BE2C (cell line): ENCODE measurements around the gene PARP3.

Experiments used
- DNase-seq: peaks from one replicate; pipeline ENCODE4 v3.0.0-alpha.2; 2020
- H3K27me3 ChIP-seq: fragments of 250-450 bp; sonication (Bioruptor Pico); 2 replicates; pipeline ENCODE4 v1.5.1; 2020; ENCODE audit warnings: mild to moderate bottlenecking
- H3K36me3 ChIP-seq: fragments of 250-450 bp; sonication (Bioruptor Pico); 2 replicates; pipeline ENCODE4 v1.5.1; 2020; ENCODE audit warnings: mild to moderate bottlenecking
- H3K4me1 ChIP-seq: fragments of 250-450 bp; sonication (Bioruptor Pico); 2 replicates; pipeline ENCODE4 v1.5.1; 2020
- H3K4me3 ChIP-seq: 2 replicates; pipeline ENCODE4 v1.5.1; 2011; ENCODE audit warnings: low read depth, low read length
- H3K9me3 ChIP-seq: fragments of 250-450 bp; sonication (Bioruptor Pico); 2 replicates; pipeline ENCODE4 v1.5.1; 2020
- TF ChIP-seq, protein P1 (sequence below): IDR thresholded peaks from 2 replicates; pipeline ENCODE4 v1.5.1; 2012; ENCODE audit warnings: mild to moderate bottlenecking, low read depth, low read length

PARP3 gene

DNA sequence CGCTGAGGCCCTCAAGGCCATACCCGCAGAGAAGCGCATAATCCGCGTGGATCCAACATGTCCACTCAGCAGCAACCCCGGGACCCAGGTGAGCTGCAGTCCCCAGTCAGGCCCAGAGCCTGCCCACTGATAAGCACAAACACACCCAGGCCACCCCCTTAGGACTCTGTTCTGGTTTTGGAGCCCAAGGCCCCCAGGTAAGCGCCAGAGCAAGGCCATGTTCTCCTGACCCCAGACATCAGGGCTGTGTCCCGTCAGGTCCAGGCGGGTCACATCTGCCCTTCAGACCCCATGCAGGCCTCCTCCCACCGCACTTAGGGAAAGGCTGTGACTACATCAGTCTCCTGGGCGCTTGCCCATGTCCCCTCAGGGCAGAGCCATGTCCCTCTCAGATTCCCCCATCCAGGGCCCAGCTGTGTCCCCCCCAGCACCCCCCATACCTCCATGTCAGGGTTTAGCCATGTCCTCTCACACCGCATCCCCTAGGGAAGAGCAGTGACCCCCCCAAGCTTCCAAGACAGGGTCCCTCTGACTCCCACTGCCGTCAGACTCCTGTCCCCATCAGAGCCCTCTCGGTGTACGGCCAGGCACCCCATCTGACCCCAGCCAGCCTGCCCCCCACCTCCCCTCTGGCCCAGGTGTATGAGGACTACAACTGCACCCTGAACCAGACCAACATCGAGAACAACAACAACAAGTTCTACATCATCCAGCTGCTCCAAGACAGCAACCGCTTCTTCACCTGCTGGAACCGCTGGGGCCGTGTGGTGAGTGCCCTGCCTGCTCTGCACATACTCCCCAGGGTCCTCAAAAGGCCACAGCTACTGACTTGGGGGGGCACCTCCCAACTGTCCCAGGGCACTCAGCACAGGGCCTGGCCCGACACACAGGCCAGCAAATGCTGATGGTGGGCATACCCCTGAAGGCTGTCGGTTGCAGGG is 1.6 kb downstream of the PARP3 start:
- Histone ChIP-seq H3K4me3 (no peak overlapping the region), H3K9me3 (no peaks in the 10 kb centered on the region)
- TF ChIP-seq, protein P1, sequence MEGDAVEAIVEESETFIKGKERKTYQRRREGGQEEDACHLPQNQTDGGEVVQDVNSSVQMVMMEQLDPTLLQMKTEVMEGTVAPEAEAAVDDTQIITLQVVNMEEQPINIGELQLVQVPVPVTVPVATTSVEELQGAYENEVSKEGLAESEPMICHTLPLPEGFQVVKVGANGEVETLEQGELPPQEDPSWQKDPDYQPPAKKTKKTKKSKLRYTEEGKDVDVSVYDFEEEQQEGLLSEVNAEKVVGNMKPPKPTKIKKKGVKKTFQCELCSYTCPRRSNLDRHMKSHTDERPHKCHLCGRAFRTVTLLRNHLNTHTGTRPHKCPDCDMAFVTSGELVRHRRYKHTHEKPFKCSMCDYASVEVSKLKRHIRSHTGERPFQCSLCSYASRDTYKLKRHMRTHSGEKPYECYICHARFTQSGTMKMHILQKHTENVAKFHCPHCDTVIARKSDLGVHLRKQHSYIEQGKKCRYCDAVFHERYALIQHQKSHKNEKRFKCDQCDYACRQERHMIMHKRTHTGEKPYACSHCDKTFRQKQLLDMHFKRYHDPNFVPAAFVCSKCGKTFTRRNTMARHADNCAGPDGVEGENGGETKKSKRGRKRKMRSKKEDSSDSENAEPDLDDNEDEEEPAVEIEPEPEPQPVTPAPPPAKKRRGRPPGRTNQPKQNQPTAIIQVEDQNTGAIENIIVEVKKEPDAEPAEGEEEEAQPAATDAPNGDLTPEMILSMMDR: no peak

DNA sequence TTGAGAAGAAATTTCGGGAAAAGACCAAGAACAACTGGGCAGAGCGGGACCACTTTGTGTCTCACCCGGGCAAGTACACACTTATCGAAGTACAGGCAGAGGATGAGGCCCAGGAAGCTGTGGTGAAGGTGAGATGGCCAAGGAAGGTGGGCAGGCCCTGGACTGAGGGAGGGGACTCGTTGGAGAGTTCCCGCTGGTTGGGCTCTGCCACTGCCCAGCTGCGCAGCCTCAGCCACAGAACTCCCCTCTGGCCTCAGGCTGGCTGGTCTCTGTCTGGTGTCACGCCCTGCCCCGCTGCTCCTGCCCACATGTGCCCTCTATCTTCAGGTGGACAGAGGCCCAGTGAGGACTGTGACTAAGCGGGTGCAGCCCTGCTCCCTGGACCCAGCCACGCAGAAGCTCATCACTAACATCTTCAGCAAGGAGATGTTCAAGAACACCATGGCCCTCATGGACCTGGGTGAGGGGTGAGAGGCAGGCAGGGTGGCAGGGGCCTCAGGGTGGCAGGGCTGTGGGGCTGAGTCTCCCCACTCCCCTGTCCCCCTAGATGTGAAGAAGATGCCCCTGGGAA is 2.4 kb downstream of the PARP3 start:
- Histone ChIP-seq H3K4me3 (no peak overlapping the region), H3K4me1 (no peaks in the 10 kb centered on the region; the same call in 1 of the 2 replicates), H3K9me3 (no peaks in the 10 kb centered on the region), H3K36me3 (no peaks in the 10 kb centered on the region), H3K27me3 (no peaks in the 10 kb centered on the region)
- DNase-seq: no peak
- TF ChIP-seq, protein P1: no peak

More for the DNA sequence above, 1.6 kb downstream of the PARP3 start:
- DNase-seq: no peak
- Histone ChIP-seq H3K27me3 (no peaks in the 10 kb centered on the region), H3K4me1 (no peaks in the 10 kb centered on the region; the same call in 1 of the 2 replicates), H3K36me3 (peaks cover 3% of the 10 kb centered on the region; the same call in 1 of the 2 replicates)

- no peaks in the 10 kb centered on the region for H3K36me3 ChIP-seq
- no peaks in the 10 kb centered on the region for H3K9me3 ChIP-seq
Measured at GRCh38 chr3:51945031-51945840, 3.1 kb downstream of the PARP3 start.

DNA sequence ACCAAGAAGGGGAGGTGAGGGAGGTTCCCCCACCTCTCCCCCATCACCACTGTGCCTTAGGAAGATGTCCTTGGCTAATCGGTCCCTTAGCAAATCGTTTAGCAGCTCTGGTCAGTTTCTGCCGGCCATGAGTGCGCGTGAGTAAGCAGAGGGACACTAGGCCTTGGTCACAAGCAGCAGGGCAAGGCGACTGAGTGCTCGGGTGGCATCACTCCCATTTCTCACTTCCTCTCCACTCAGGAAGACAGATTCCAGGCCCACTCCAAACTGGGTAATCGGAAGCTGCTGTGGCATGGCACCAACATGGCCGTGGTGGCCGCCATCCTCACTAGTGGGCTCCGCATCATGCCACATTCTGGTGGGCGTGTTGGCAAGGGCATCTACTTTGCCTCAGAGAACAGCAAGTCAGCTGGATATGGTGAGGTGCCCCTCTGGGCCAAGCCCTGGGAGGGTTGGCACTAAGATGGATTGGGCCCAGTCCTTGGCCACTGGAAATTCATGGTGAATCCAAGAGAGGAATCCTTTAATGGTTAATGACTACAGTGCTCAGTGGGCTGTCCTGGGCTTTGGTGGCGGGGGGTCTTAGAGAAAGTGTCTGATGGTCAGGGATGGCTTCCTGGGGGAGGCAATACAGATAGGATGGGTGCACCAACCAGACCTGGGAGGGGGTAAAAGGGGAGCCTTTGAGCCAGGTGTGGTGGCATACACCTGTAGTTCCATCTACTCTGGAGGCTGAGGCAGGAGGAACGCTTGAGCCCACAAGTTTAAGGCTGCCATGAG is 4.0 kb downstream of the PARP3 start:
- TF ChIP-seq, protein P1: no peak
- no peak overlapping the region for H3K4me3 ChIP-seq
- no peak for DNase-seq
- no peaks in the 10 kb centered on the region for H3K27me3 ChIP-seq
- H3K4me1 ChIP-seq: no peaks in the 10 kb centered on the region
- no peaks in the 10 kb centered on the region for H3K36me3 ChIP-seq
- H3K9me3 ChIP-seq: no peaks in the 10 kb centered on the region

More at GRCh38 chr3:51945031-51945840, 3.1 kb downstream of the PARP3 start:
- no peak for DNase-seq
- Histone ChIP-seq H3K4me1 (no peaks in the 10 kb centered on the region), H3K27me3 (no peaks in the 10 kb centered on the region), H3K4me3 (no peak overlapping the region)
- TF ChIP-seq, protein P1: no peak

DNA sequence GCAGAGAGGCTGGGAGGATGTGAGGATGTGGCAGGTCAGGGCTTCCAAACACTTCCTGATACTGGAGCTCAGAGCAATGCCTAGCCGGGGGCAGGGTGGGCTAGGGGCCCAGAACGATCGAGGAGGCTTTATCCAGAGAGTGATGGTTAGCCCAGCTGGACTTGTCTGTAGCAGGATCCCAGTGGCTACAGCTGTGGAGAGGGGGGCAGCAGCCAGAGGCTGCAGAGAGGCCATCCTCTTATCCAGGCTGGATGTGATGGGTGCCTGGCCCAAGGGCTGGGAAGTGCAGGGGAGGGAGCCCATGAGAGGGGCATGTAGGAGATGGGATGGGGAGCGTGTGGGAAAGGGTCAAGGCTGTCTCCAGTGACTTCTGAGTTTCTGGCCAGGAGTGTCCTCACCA is 4.6 kb downstream of the PARP3 start:
- no peak for DNase-seq
- TF ChIP-seq, protein P1: no peak
- Histone ChIP-seq H3K4me3 (no peak overlapping the region), H3K36me3 (no peaks in the 10 kb centered on the region), H3K27me3 (no peaks in the 10 kb centered on the region), H3K9me3 (no peaks in the 10 kb centered on the region), H3K4me1 (no peaks in the 10 kb centered on the region)
